HepG2 (cell line): ENCODE measurements around the gene PEPD. TPM values are rescaled to one million over a fixed set of nuclear protein-coding genes. Genes with fewer than 3 reads are reported as not detected.
A peak's percentile ranks its signal among the peaks of the same experiment; 100 is the strongest.

ENCODE experiments used
- ARNTL ChIP-seq: sonication (generic); formaldehyde crosslinking; IDR thresholded peaks from 2 replicates; pipeline ENCODE4 v1.4.0; 2020; ENCODE audit warnings: mild to moderate bottlenecking, missing genetic modification reagents
- EED ChIP-seq: sonication (generic); formaldehyde crosslinking; IDR thresholded peaks from 2 replicates; pipeline ENCODE4 v1.5.0; 2020; ENCODE audit warnings: mild to moderate bottlenecking, missing genetic modification reagents
- GLI4 ChIP-seq: sonication (generic); formaldehyde crosslinking; IDR thresholded peaks from 2 replicates; pipeline ENCODE4 v1.5.1; 2020; ENCODE audit warnings: missing genetic modification reagents, mild to moderate bottlenecking, moderate library complexity, borderline replicate concordance
- MYC ChIP-seq: sonication (generic); formaldehyde crosslinking; IDR thresholded peaks from 2 replicates; pipeline ENCODE4 v1.9.0; 2021; ENCODE audit warnings: missing genetic modification reagents, borderline replicate concordance
- SMAD3 ChIP-seq: sonication (generic); formaldehyde crosslinking; IDR thresholded peaks from 2 replicates; pipeline ENCODE4 v1.4.0; 2020; ENCODE audit warnings: missing genetic modification reagents
- SNAI1 ChIP-seq: sonication (generic); formaldehyde crosslinking; IDR thresholded peaks from 2 replicates; pipeline ENCODE4 v1.5.0; 2020; ENCODE audit warnings: mild to moderate bottlenecking, missing genetic modification reagents, borderline replicate concordance
- SNAPC2 ChIP-seq: sonication (generic); formaldehyde crosslinking; IDR thresholded peaks from 2 replicates; pipeline ENCODE4 v1.8.1; 2022; ENCODE audit warnings: mild to moderate bottlenecking, missing genetic modification reagents
- SNRNP70 ChIP-seq: fragments of 200-400 bp; formaldehyde crosslinking; IDR thresholded peaks from 2 replicates; pipeline ENCODE4 v1.6.1; 2017; ENCODE audit warnings: mild to moderate bottlenecking, low read depth, low read length, moderate library complexity
- SRSF4 ChIP-seq: fragments of 200-400 bp; formaldehyde crosslinking; IDR thresholded peaks from one replicate; pipeline ENCODE4 v1.6.1; 2018; ENCODE audit warnings: mild to moderate bottlenecking, low read depth, low read length, moderate library complexity; ENCODE audit not compliant: poor library complexity, severe bottlenecking
- THAP9 ChIP-seq: sonication (generic); formaldehyde crosslinking; IDR thresholded peaks from 2 replicates; pipeline ENCODE4; 2020; ENCODE audit warnings: missing genetic modification reagents, mild to moderate bottlenecking, borderline replicate concordance
- YY1 ChIP-seq: IDR thresholded peaks from 2 replicates; pipeline ENCODE4 v1.6.1; 2011; ENCODE audit warnings: low read length, low read depth, moderate library complexity, mild to moderate bottlenecking; ENCODE audit not compliant: insufficient read depth, insufficient replicate concordance
- ZBTB34 ChIP-seq: sonication (generic); formaldehyde crosslinking; IDR thresholded peaks from 2 replicates; pipeline ENCODE4 v1.8.0; 2022; ENCODE audit warnings: mild to moderate bottlenecking, missing genetic modification reagents
- ZBTB46 ChIP-seq: sonication (generic); formaldehyde crosslinking; IDR thresholded peaks from 2 replicates; pipeline ENCODE4 v1.4.0; 2020; ENCODE audit warnings: mild to moderate bottlenecking, missing genetic modification reagents, borderline replicate concordance
- ZKSCAN8 ChIP-seq: IDR thresholded peaks from 2 replicates; pipeline ENCODE4 v1.6.1; 2016; ENCODE audit warnings: borderline replicate concordance, missing genetic modification reagents, missing compliant biosample characterization
- ZNF251 ChIP-seq: sonication (generic); formaldehyde crosslinking; IDR thresholded peaks from 2 replicates; pipeline ENCODE4 v1.9.0; 2021; ENCODE audit warnings: mild to moderate bottlenecking, missing genetic modification reagents
- ZNF530 ChIP-seq: sonication (generic); formaldehyde crosslinking; IDR thresholded peaks from 2 replicates; pipeline ENCODE4 v1.5.0; 2020; ENCODE audit warnings: low read depth, mild to moderate bottlenecking, missing genetic modification reagents
- ZNF577 ChIP-seq: sonication (generic); formaldehyde crosslinking; IDR thresholded peaks from 2 replicates; pipeline ENCODE4 v1.4.0; 2020; ENCODE audit warnings: mild to moderate bottlenecking, low read depth, missing genetic modification reagents, borderline replicate concordance
- ZNF704 ChIP-seq: sonication (generic); formaldehyde crosslinking; IDR thresholded peaks from 2 replicates; pipeline ENCODE4 v1.8.1; 2023; ENCODE audit warnings: mild to moderate bottlenecking, inconsistent platforms, moderate library complexity, missing genetic modification reagents, borderline replicate concordance
- ZNF766 ChIP-seq: sonication (generic); formaldehyde crosslinking; IDR thresholded peaks from 2 replicates; pipeline ENCODE4 v1.5.0; 2020; ENCODE audit warnings: missing genetic modification reagents, borderline replicate concordance
- ZNF773 ChIP-seq: sonication (generic); formaldehyde crosslinking; IDR thresholded peaks from 2 replicates; pipeline ENCODE4 v1.4.0; 2020; ENCODE audit warnings: missing genetic modification reagents, borderline replicate concordance
- polyA plus RNA-seq, 8 experiments: library from polyadenylated mRNA; depleted of rRNA in 3 of 8; stranded (reverse) in 7 of 8; unstranded in 1 of 8; fragments of >200 nt; fragmentation: Illumina TruSeq in 4 of 8; extraction: Trizol in 4 of 8; gene quantifications; 2 replicates each; pipeline versions ENCODE4 v1.2.1 to v1.2.3, GENCODE V29; 2011 to 2016; ENCODE audit warnings: low read depth in 4 of 8, missing spikeins in 1 of 8, mixed read lengths in 1 of 8; ENCODE audit not compliant: insufficient read depth in 1 of 8
- total RNA-seq, 5 experiments: library from RNA; depleted of rRNA; stranded (reverse); fragments of >200 nt; fragmentation: Illumina TruSeq; extraction: Trizol; gene quantifications; 2 replicates each; pipeline ENCODE4 v1.2.3, GENCODE V29; 2016; ENCODE audit warnings: low read depth in 1 of 5
- TF ChIP-seq, protein P1 (sequence below): IDR thresholded peaks from 2 replicates; pipeline ENCODE4 v1.6.1; 2012; ENCODE audit warnings: low read depth, low read length, improper control_type of control experiment

The PEPD gene
- total and polyA plus RNA-seq, 2 of the 13 experiments (the other 11 are each of a cell fraction or from before 2014, with no cell fraction given) = 60.7 to 75.1 TPM

DNA sequence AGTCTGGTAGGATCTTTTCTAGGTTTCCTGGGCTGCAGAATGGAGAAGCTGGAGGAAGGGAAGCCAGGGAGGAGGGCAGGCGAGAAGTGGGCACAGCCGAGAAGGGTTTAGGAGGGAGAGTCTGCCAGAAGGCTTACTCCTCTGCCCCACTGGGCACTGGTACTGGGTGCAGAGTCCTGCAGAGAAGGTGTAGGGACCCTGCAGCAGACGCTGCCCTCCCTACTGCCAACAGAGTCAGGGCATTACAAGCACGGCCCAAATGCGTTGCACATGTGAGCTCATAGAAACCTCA lies 726 bp upstream of the PEPD start (continued):
- no peak for TF ChIP-seq ZBTB46 (CRISPR knock-in tag)
- no peak for TF ChIP-seq SMAD3 (CRISPR knock-in tag)
- no peak for TF ChIP-seq ZNF530 (CRISPR knock-in tag)
- no peak for TF ChIP-seq ZNF773
- TF ChIP-seq SNRNP70 = no peak
- TF ChIP-seq SRSF4 = no peak
- no peak for TF ChIP-seq ZNF251 (CRISPR knock-in tag)
- TF ChIP-seq ZNF766 (CRISPR knock-in tag) = no peak
- no peak for TF ChIP-seq THAP9 (CRISPR knock-in tag)
- no peak for TF ChIP-seq GLI4 (CRISPR knock-in tag)
- TF ChIP-seq ZNF704 (CRISPR knock-in tag) = no peak
- no peak for TF ChIP-seq SNAPC2 (CRISPR knock-in tag)
- TF ChIP-seq ZNF577 (CRISPR knock-in tag) = no peak
- TF ChIP-seq, protein P1, sequence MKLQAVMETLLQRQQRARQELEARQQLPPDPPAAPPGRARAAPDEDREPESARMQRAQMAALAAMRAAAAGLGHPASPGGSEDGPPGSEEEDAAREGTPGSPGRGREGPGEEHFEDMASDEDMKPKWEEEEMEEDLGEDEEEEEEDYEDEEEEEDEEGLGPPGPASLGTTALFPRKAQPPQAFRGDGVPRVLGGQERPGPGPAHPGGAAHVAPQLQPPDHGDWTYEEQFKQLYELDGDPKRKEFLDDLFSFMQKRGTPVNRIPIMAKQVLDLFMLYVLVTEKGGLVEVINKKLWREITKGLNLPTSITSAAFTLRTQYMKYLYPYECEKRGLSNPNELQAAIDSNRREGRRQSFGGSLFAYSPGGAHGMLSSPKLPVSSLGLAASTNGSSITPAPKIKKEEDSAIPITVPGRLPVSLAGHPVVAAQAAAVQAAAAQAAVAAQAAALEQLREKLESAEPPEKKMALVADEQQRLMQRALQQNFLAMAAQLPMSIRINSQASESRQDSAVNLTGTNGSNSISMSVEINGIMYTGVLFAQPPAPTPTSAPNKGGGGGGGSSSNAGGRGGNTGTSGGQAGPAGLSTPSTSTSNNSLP = no peak
- TF ChIP-seq ZKSCAN8 (CRISPR knock-in tag) = no peak
- no peak for TF ChIP-seq ZBTB34
- no peak for TF ChIP-seq YY1
- TF ChIP-seq EED = 0 out of 2 replicates have a peak, but pooled peaks have one; percentile 42
- TF ChIP-seq MYC (CRISPR knock-in tag) = 0 out of 2 replicates have a peak, but pooled peaks have one; percentile 9
- 0 out of 2 replicates have a peak, but pooled peaks have one; percentile 37 for TF ChIP-seq SNAI1
- TF ChIP-seq ARNTL (CRISPR knock-in tag) = no peak
